GM12878 (cell line): ENCODE data around the gene EFCAB8. TPM values are rescaled to one million over a fixed set of nuclear protein-coding genes. Genes with fewer than 3 reads are reported as not detected.

Experiments used
- JUND ChIP-seq: IDR thresholded peaks from 2 replicates; pipeline ENCODE4 v1.6.1; 2012; ENCODE audit warnings: low read depth, mild to moderate bottlenecking, low read length, improper control_type of control experiment, moderate library complexity
- PAX5 ChIP-seq: IDR thresholded peaks from 2 replicates; pipeline ENCODE4 v1.6.1; 2011; ENCODE audit warnings: low read depth, low read length, borderline replicate concordance
- RB1 ChIP-seq: fragments of 450-650 bp; formaldehyde crosslinking; IDR thresholded peaks from 2 replicates; pipeline ENCODE4 v1.6.1; 2017; ENCODE audit warnings: mild to moderate bottlenecking, borderline replicate concordance
- RELA ChIP-seq: fragments of 450-650 bp; IDR thresholded peaks from 2 replicates; pipeline ENCODE4 v1.8.0; 2014; ENCODE audit warnings: borderline replicate concordance; ENCODE audit not compliant: partially characterized antibody
- SIX5 ChIP-seq: IDR thresholded peaks from 2 replicates; pipeline ENCODE4 v1.6.1; 2011; ENCODE audit warnings: mild to moderate bottlenecking, low read depth, low read length, moderate library complexity; ENCODE audit not compliant: severe bottlenecking
- SPI1 ChIP-seq: IDR thresholded peaks from 2 replicates; pipeline ENCODE4 v1.6.1; 2011; ENCODE audit warnings: low read depth, mild to moderate bottlenecking, low read length, moderate library complexity, borderline replicate concordance; ENCODE audit not compliant: insufficient read depth
- SREBF2 ChIP-seq: IDR thresholded peaks from 2 replicates; pipeline ENCODE4 v1.6.1; 2012; ENCODE audit warnings: mild to moderate bottlenecking, low read length
- WRNIP1 ChIP-seq: IDR thresholded peaks from 2 replicates; pipeline ENCODE4 v1.6.1; 2011; ENCODE audit warnings: low read depth, low read length, improper control_type of control experiment, borderline replicate concordance
- ZNF384 ChIP-seq: IDR thresholded peaks from 2 replicates; pipeline ENCODE4 v1.6.1; 2012; ENCODE audit warnings: low read depth, mild to moderate bottlenecking, low read length, improper control_type of control experiment, borderline replicate concordance
- ZZZ3 ChIP-seq: IDR thresholded peaks from 2 replicates; pipeline ENCODE4 v1.6.1; 2011; ENCODE audit warnings: low read depth; ENCODE audit not compliant: control insufficient read depth, insufficient read length
- polyA plus RNA-seq, 11 experiments: library from polyadenylated mRNA; depleted of rRNA in 4 of 11; unstranded in 6 of 11; stranded (reverse) in 5 of 11; fragments of >200 nt; fragmentation: Nextera tagmentation in 4 of 11; fragmentation: Illumina TruSeq in 1 of 11; extraction: Ambion mirVana in 4 of 11; extraction: Trizol in 1 of 11; gene quantifications; 1 replicate in 1 of 11; 2 replicates in 10 of 11; pipeline versions ENCODE4 v1.2.1 to v1.2.3, GENCODE V29; 2011 to 2016; ENCODE audit warnings: inconsistent platforms in 2 of 11, missing spikeins in 2 of 11, low read depth in 1 of 11
- total RNA-seq, 4 experiments: library from RNA; depleted of rRNA in 3 of 4; stranded (reverse); fragments of >200 nt in 3 of 4; fragmentation: Illumina TruSeq in 1 of 4; extraction: Trizol in 1 of 4; gene quantifications; 2 replicates each; pipeline versions ENCODE4 v1.2.1 to v1.2.3, GENCODE V29; 2013 to 2021
- TF ChIP-seq, protein P1 (sequence below), 3 experiments: IDR thresholded peaks in 2 of 3; conservative IDR thresholded peaks in 1 of 3; 2 replicates each; pipeline ENCODE4 v1.5.1; 2011; ENCODE audit warnings: low read depth in 3 of 3, low read length in 3 of 3, mild to moderate bottlenecking in 3 of 3, control low read depth in 2 of 3, moderate library complexity in 2 of 3, inconsistent platforms in 1 of 3, mixed read lengths in 1 of 3; ENCODE audit not compliant: control insufficient read depth in 2 of 3, insufficient read depth in 1 of 3; ENCODE audit errors: extremely low read depth in 1 of 3
- TF ChIP-seq, protein P2 (sequence below): fragments of 450-650 bp; formaldehyde crosslinking; IDR thresholded peaks from 2 replicates; pipeline ENCODE4 v1.5.0; 2022; ENCODE audit warnings: mild to moderate bottlenecking, missing genetic modification characterization
- TF ChIP-seq, protein P3 (sequence below): fragments of 450-650 bp; IDR thresholded peaks from 2 replicates; pipeline ENCODE4 v1.6.1; 2016; ENCODE audit warnings: mild to moderate bottlenecking

The EFCAB8 gene
- total and polyA plus RNA-seq, 10 of the 15 experiments (the other 5 are each of a cell fraction or from before 2014, with no cell fraction given), result 0.04 to 0.18 (median 0.06) TPM; not detected in 4

DNA sequence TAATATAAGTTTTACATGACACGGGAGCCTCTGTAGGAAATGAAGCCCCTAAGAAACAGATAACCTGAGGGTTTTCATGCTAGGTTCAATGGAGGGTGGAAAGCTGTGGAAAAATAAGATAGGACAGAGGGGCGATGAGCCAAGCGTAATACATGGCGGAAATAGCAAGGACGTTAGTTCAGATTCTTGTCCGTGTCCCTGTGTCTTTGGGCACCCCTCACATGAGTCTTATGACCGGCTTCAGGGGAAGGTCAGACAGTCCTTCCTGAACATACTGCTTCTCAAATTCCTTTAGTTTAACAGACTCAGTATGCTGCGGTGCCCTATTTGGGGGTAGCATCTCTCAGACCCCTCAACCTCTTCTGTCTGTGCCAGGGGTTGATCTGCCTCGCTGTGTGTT lies 20.8 kb downstream of the EFCAB8 start (continued):
- TF ChIP-seq, protein P1, sequence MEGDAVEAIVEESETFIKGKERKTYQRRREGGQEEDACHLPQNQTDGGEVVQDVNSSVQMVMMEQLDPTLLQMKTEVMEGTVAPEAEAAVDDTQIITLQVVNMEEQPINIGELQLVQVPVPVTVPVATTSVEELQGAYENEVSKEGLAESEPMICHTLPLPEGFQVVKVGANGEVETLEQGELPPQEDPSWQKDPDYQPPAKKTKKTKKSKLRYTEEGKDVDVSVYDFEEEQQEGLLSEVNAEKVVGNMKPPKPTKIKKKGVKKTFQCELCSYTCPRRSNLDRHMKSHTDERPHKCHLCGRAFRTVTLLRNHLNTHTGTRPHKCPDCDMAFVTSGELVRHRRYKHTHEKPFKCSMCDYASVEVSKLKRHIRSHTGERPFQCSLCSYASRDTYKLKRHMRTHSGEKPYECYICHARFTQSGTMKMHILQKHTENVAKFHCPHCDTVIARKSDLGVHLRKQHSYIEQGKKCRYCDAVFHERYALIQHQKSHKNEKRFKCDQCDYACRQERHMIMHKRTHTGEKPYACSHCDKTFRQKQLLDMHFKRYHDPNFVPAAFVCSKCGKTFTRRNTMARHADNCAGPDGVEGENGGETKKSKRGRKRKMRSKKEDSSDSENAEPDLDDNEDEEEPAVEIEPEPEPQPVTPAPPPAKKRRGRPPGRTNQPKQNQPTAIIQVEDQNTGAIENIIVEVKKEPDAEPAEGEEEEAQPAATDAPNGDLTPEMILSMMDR (IDR thresholded peaks at IDR 0.05 in 2 of 3, conservative IDR thresholded peaks at IDR 0.05 in 1 of 3; ENCODE audit: control insufficient read depth in 2 of 3, extremely low read depth in 1 of 3, insufficient read depth in 1 of 3, low read depth in 3 of 3, low read length in 3 of 3), result no peak
- TF ChIP-seq RELA (no peak), ZNF384 (no peak), PAX5 (no peak), SPI1 (no peak), RB1 (no peak), ZZZ3 (no peak), JUND (no peak), SREBF2 (no peak), SIX5 (no peak), WRNIP1 (no peak)
- TF ChIP-seq, protein P2, sequence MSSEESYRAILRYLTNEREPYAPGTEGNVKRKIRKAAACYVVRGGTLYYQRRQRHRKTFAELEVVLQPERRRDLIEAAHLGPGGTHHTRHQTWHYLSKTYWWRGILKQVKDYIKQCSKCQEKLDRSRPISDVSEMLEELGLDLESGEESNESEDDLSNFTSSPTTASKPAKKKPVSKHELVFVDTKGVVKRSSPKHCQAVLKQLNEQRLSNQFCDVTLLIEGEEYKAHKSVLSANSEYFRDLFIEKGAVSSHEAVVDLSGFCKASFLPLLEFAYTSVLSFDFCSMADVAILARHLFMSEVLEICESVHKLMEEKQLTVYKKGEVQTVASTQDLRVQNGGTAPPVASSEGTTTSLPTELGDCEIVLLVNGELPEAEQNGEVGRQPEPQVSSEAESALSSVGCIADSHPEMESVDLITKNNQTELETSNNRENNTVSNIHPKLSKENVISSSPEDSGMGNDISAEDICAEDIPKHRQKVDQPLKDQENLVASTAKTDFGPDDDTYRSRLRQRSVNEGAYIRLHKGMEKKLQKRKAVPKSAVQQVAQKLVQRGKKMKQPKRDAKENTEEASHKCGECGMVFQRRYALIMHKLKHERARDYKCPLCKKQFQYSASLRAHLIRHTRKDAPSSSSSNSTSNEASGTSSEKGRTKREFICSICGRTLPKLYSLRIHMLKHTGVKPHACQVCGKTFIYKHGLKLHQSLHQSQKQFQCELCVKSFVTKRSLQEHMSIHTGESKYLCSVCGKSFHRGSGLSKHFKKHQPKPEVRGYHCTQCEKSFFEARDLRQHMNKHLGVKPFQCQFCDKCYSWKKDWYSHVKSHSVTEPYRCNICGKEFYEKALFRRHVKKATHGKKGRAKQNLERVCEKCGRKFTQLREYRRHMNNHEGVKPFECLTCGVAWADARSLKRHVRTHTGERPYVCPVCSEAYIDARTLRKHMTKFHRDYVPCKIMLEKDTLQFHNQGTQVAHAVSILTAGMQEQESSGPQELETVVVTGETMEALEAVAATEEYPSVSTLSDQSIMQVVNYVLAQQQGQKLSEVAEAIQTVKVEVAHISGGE (CRISPR knock-in tag), result no peak
- TF ChIP-seq, protein P3, sequence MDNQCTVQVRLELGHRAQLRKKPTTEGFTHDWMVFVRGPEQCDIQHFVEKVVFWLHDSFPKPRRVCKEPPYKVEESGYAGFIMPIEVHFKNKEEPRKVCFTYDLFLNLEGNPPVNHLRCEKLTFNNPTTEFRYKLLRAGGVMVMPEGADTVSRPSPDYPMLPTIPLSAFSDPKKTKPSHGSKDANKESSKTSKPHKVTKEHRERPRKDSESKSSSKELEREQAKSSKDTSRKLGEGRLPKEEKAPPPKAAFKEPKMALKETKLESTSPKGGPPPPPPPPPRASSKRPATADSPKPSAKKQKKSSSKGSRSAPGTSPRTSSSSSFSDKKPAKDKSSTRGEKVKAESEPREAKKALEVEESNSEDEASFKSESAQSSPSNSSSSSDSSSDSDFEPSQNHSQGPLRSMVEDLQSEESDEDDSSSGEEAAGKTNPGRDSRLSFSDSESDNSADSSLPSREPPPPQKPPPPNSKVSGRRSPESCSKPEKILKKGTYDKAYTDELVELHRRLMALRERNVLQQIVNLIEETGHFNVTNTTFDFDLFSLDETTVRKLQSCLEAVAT, result no peak
